AG09319 (cell line): ENCODE measurements around the gene TMTC1.

Source experiments
- DNase-seq: peaks from one replicate; pipeline ENCODE4 v3.0.0-alpha.2; 2010; ENCODE audit warnings: low read depth; ENCODE audit errors: extremely low read depth
- CTCF ChIP-seq: IDR thresholded peaks from 2 replicates; pipeline ENCODE4 v1.5.1; 2011; ENCODE audit warnings: low read depth, mild to moderate bottlenecking, inconsistent platforms, low read length, moderate library complexity

The TMTC1 gene

GRCh38 chr12:29531471-29531870 is 252.3 kb downstream of the TMTC1 start:
- no peak for TF ChIP-seq CTCF
- no peak for DNase-seq

- no peak for TF ChIP-seq CTCF
- no peak for DNase-seq
Measured at GRCh38 chr12:29530436-29530835, 253.3 kb downstream of the TMTC1 start.

- DNase-seq = no peak
- no peak for TF ChIP-seq CTCF
Measured at GRCh38 chr12:29528161-29528560, 255.6 kb downstream of the TMTC1 start.

GRCh38 chr12:29521951-29522350 is 261.8 kb downstream of the TMTC1 start:
- DNase-seq = no peak
- no peak for TF ChIP-seq CTCF

GRCh38 chr12:29519585-29520182 is 264.1 kb downstream of the TMTC1 start:
- peak; percentile 46 for TF ChIP-seq CTCF
- peak; percentile 44 for DNase-seq

- TF ChIP-seq CTCF = no peak
- no peak for DNase-seq
Measured at GRCh38 chr12:29518407-29518806, 265.3 kb downstream of the TMTC1 start.

GRCh38 chr12:29517264-29517663 is 266.5 kb downstream of the TMTC1 start:
- no peak for TF ChIP-seq CTCF
- DNase-seq = no peak
